HEK293 (cell line): ENCODE data around the gene GAREM1.
"Not testable (repeated sequence)": the region's sequence is repeated elsewhere in the genome, so short reads cannot be mapped to it uniquely, and the experiment has no call there.

Experiments
- CTCF ChIA-PET: fragments of 350-600 bp; formaldehyde crosslinking; extraction: SDS; loops from one replicate; lab custom pipeline; 2021; ENCODE audit warnings: antibody characterized with exemption; lab: Yijun Ruan, JAX
- POLR2A ChIA-PET: fragments of 300-600 bp; formaldehyde crosslinking; extraction: SDS; loops from one replicate; lab custom pipeline; 2020; ENCODE audit warnings: antibody characterized with exemption, inconsistent platforms; lab: Yijun Ruan, JAX
- H3K27ac ChIP-seq: fragments of 200-500 bp; sonication (Bioruptor generic); 2 replicates; pipeline ENCODE4 v1.5.1; 2014; ENCODE audit warnings: low read depth, low read length, control low read depth, inconsistent platforms; ENCODE audit errors: extremely low read depth
- H3K36me3 ChIP-seq, 2 experiments: fragments of 200-500 bp in 1 of 2; sonication (Bioruptor generic) in 1 of 2; 1 replicate in 1 of 2; 2 replicates in 1 of 2; pipeline ENCODE4 v1.5.1; 2014 to 2017; ENCODE audit warnings: inconsistent platforms in 2 of 2, low read length in 2 of 2; ENCODE audit not compliant: control insufficient read depth in 2 of 2, insufficient read depth in 1 of 2
- H3K4me1 ChIP-seq: fragments of 200-500 bp; sonication (Bioruptor generic); 2 replicates; pipeline ENCODE4 v1.5.1; 2014; ENCODE audit warnings: mild to moderate bottlenecking, low read length, inconsistent platforms; ENCODE audit not compliant: control insufficient read depth, insufficient read depth
- H3K4me3 ChIP-seq: 2 replicates; pipeline ENCODE4 v1.5.1; 2011; ENCODE audit warnings: low read depth, mild to moderate bottlenecking, control low read depth, low read length, moderate library complexity
- H3K9me3 ChIP-seq: fragments of 200-500 bp; sonication (Bioruptor generic); 2 replicates; pipeline ENCODE4 v1.5.1; 2014; ENCODE audit warnings: low read depth, low read length, inconsistent platforms; ENCODE audit not compliant: control insufficient read depth, insufficient read depth
- KLF10 ChIP-seq: fragments of 450-650 bp; IDR thresholded peaks from 2 replicates; pipeline ENCODE4 v1.5.1; 2018; ENCODE audit warnings: missing biosample characterization, mild to moderate bottlenecking, missing genetic modification characterization
- KLF16 ChIP-seq: fragments of 450-650 bp; formaldehyde crosslinking; IDR thresholded peaks from 2 replicates; pipeline ENCODE4 v1.5.1; 2017; ENCODE audit warnings: missing biosample characterization, missing genetic modification characterization
- SALL2 ChIP-seq: fragments of 450-650 bp; formaldehyde crosslinking; IDR thresholded peaks from 2 replicates; pipeline ENCODE4 v1.5.0; 2017; ENCODE audit warnings: missing biosample characterization, mild to moderate bottlenecking, missing genetic modification characterization, borderline replicate concordance
- SCRT1 ChIP-seq: fragments of 450-650 bp; formaldehyde crosslinking; IDR thresholded peaks from 2 replicates; pipeline ENCODE4 v1.5.1; 2016; ENCODE audit warnings: missing biosample characterization, missing genetic modification characterization, borderline replicate concordance
- YY2 ChIP-seq: fragments of 450-650 bp; formaldehyde crosslinking; IDR thresholded peaks from 2 replicates; pipeline ENCODE4 v1.5.1; 2016; ENCODE audit warnings: missing biosample characterization, missing genetic modification characterization
- ZBTB48 ChIP-seq: fragments of 450-650 bp; formaldehyde crosslinking; IDR thresholded peaks from 2 replicates; pipeline ENCODE4 v1.5.1; 2016; ENCODE audit warnings: missing biosample characterization, missing genetic modification characterization
- ZBTB6 ChIP-seq: fragments of 450-650 bp; formaldehyde crosslinking; IDR thresholded peaks from 2 replicates; pipeline ENCODE4 v1.5.1; 2017; ENCODE audit warnings: missing biosample characterization, missing genetic modification characterization
- ZNF132 ChIP-seq: fragments of 450-650 bp; formaldehyde crosslinking; IDR thresholded peaks from 2 replicates; pipeline ENCODE4 v1.5.1; 2017; ENCODE audit warnings: missing biosample characterization, missing genetic modification characterization, borderline replicate concordance
- ZNF138 ChIP-seq: fragments of 450-650 bp; formaldehyde crosslinking; IDR thresholded peaks from 2 replicates; pipeline ENCODE4 v1.5.1; 2016; ENCODE audit warnings: missing biosample characterization, missing genetic modification characterization, borderline replicate concordance
- ZNF146 ChIP-seq: fragments of 450-650 bp; formaldehyde crosslinking; IDR thresholded peaks from 2 replicates; pipeline ENCODE4 v1.5.1; 2016; ENCODE audit warnings: missing biosample characterization, missing genetic modification characterization
- ZNF16 ChIP-seq: fragments of 450-650 bp; formaldehyde crosslinking; IDR thresholded peaks from 2 replicates; pipeline ENCODE4 v1.5.1; 2016; ENCODE audit warnings: low read depth, missing biosample characterization, missing genetic modification characterization
- ZNF174 ChIP-seq: fragments of 450-650 bp; formaldehyde crosslinking; IDR thresholded peaks from 2 replicates; pipeline ENCODE4 v1.5.0; 2017; ENCODE audit warnings: missing biosample characterization, mild to moderate bottlenecking, missing genetic modification characterization
- ZNF184 ChIP-seq: fragments of 450-650 bp; IDR thresholded peaks from 2 replicates; pipeline ENCODE4 v1.5.1; 2018; ENCODE audit warnings: missing biosample characterization, mild to moderate bottlenecking, missing genetic modification characterization
- ZNF202 ChIP-seq: fragments of 450-650 bp; formaldehyde crosslinking; IDR thresholded peaks from 2 replicates; pipeline ENCODE4 v1.5.1; 2016; ENCODE audit warnings: missing biosample characterization, missing genetic modification characterization, borderline replicate concordance
- ZNF211 ChIP-seq: fragments of 450-650 bp; formaldehyde crosslinking; IDR thresholded peaks from 2 replicates; pipeline ENCODE4 v1.5.1; 2016; ENCODE audit warnings: low read depth, missing biosample characterization, missing genetic modification characterization
- ZNF221 ChIP-seq: fragments of 450-650 bp; formaldehyde crosslinking; IDR thresholded peaks from 2 replicates; pipeline ENCODE4 v1.5.1; 2017; ENCODE audit warnings: missing biosample characterization, missing genetic modification characterization, borderline replicate concordance
- ZNF366 ChIP-seq: fragments of 450-650 bp; formaldehyde crosslinking; conservative IDR thresholded peaks from 2 replicates; pipeline ENCODE4 v1.5.1; 2016; ENCODE audit warnings: missing biosample characterization, missing genetic modification characterization
- ZNF48 ChIP-seq: fragments of 450-650 bp; formaldehyde crosslinking; IDR thresholded peaks from 2 replicates; pipeline ENCODE4 v1.5.1; 2016; ENCODE audit warnings: missing biosample characterization, missing genetic modification characterization
- ZNF514 ChIP-seq: fragments of 450-650 bp; formaldehyde crosslinking; IDR thresholded peaks from 2 replicates; pipeline ENCODE4 v1.5.1; 2016; ENCODE audit warnings: missing biosample characterization, missing genetic modification characterization
- ZNF548 ChIP-seq: fragments of 450-650 bp; formaldehyde crosslinking; IDR thresholded peaks from 2 replicates; pipeline ENCODE4 v1.5.1; 2016; ENCODE audit warnings: missing biosample characterization, missing genetic modification characterization
- ZNF560 ChIP-seq: fragments of 450-650 bp; formaldehyde crosslinking; IDR thresholded peaks from 2 replicates; pipeline ENCODE4 v1.5.1; 2017; ENCODE audit warnings: missing biosample characterization, missing genetic modification characterization, borderline replicate concordance
- ZNF596 ChIP-seq: fragments of 450-650 bp; IDR thresholded peaks from 2 replicates; pipeline ENCODE4 v1.5.0; 2018; ENCODE audit warnings: missing biosample characterization, mild to moderate bottlenecking, missing genetic modification characterization, moderate library complexity
- ZNF660 ChIP-seq: fragments of 450-650 bp; IDR thresholded peaks from 2 replicates; pipeline ENCODE4 v1.5.1; 2018; ENCODE audit warnings: missing biosample characterization, mild to moderate bottlenecking, missing genetic modification characterization
- ZNF792 ChIP-seq: fragments of 450-650 bp; formaldehyde crosslinking; IDR thresholded peaks from 2 replicates; pipeline ENCODE4 v1.5.1; 2016; ENCODE audit warnings: missing biosample characterization, missing genetic modification characterization
- ZSCAN23 ChIP-seq: fragments of 450-650 bp; formaldehyde crosslinking; IDR thresholded peaks from 2 replicates; pipeline ENCODE4 v1.5.1; 2016; ENCODE audit warnings: missing biosample characterization, missing genetic modification characterization
- ZSCAN30 ChIP-seq: fragments of 450-650 bp; IDR thresholded peaks from 2 replicates; pipeline ENCODE4 v1.5.1; 2018; ENCODE audit warnings: missing biosample characterization, mild to moderate bottlenecking, missing genetic modification characterization, moderate library complexity
- TF ChIP-seq, protein P1 (sequence below): fragments of 450-650 bp; formaldehyde crosslinking; IDR thresholded peaks from 2 replicates; pipeline ENCODE4 v1.5.1; 2016; ENCODE audit warnings: missing biosample characterization, missing genetic modification characterization
- TF ChIP-seq, protein P2 (sequence below): fragments of 450-650 bp; formaldehyde crosslinking; IDR thresholded peaks from 2 replicates; pipeline ENCODE4 v1.5.1; 2016; ENCODE audit warnings: missing biosample characterization, missing genetic modification characterization

GAREM1 gene

DNA sequence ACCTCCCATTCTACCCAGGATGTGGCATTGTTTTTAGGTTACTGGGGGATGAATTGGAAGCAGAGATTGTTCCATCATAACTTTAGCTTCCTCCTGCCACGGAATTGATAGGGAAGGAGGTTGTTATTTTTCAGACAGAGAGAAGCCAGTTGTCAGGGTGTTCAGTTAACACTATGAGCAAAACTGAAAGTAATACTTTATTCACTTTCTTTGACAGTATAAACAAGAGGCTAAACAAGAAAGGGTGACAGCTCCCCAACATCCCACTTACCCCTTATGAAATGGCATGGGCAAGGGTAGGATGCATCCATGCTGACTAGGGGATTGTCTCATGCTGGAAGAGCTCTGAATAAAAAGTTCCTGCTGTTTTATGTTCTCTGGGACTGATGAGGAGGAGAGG, 36.4 kb upstream of the GAREM1 start:
- Histone ChIP-seq H3K27ac (no peak overlapping the region), H3K4me3 (no peak overlapping the region), H3K9me3 (no peaks in the 10 kb centered on the region), H3K4me1 (no peaks in the 10 kb centered on the region), H3K36me3 (no peaks in the 10 kb centered on the region)
- CTCF ChIA-PET, result interaction anchor here (1.0 to 1.4 kb wide), 2 partner anchors 18 to 42 kb away, joined by 3 read pairs; no protein-coding TSS in a partner anchor
- POLR2A ChIA-PET, result no interaction called here
- TF ChIP-seq, protein P1, sequence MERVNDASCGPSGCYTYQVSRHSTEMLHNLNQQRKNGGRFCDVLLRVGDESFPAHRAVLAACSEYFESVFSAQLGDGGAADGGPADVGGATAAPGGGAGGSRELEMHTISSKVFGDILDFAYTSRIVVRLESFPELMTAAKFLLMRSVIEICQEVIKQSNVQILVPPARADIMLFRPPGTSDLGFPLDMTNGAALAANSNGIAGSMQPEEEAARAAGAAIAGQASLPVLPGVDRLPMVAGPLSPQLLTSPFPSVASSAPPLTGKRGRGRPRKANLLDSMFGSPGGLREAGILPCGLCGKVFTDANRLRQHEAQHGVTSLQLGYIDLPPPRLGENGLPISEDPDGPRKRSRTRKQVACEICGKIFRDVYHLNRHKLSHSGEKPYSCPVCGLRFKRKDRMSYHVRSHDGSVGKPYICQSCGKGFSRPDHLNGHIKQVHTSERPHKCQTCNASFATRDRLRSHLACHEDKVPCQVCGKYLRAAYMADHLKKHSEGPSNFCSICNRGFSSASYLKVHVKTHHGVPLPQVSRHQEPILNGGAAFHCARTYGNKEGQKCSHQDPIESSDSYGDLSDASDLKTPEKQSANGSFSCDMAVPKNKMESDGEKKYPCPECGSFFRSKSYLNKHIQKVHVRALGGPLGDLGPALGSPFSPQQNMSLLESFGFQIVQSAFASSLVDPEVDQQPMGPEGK (tag by site-specific recombination), result no peak
- TF ChIP-seq ZSCAN23 (tag by site-specific recombination) (no peak), YY2 (no peak), ZNF560 (no peak), ZNF202 (no peak), ZNF366 (tag by site-specific recombination) (no peak), ZNF792 (tag by site-specific recombination) (no peak), ZNF174 (tag by site-specific recombination) (no peak), ZNF660 (no peak), ZNF16 (tag by site-specific recombination) (no peak), ZSCAN30 (tag by site-specific recombination) (no peak), ZNF48 (tag by site-specific recombination) (no peak), KLF16 (no peak)

GRCh38 chr18:32502014-32502413, 31.3 kb upstream of the GAREM1 start:
- ChIA-PET CTCF (no interaction called here), POLR2A (no interaction called here)
- Histone ChIP-seq H3K36me3 (no peaks in the 10 kb centered on the region), H3K4me3 (no peak overlapping the region), H3K4me1 (no peaks in the 10 kb centered on the region), H3K27ac (no peak overlapping the region), H3K9me3 (no peaks in the 10 kb centered on the region)
- TF ChIP-seq ZNF138 (no peak), ZBTB6 (tag by site-specific recombination) (no peak), ZNF146 (tag by site-specific recombination) (no peak), KLF10 (tag by site-specific recombination) (no peak)

GRCh38 chr18:32501242-32501641, 30.6 kb upstream of the GAREM1 start:
- H3K36me3 ChIP-seq, H3K4me3 ChIP-seq, H3K4me1 ChIP-seq, H3K27ac ChIP-seq, H3K9me3 ChIP-seq, POLR2A ChIA-PET: not testable (repeated sequence)
- CTCF ChIA-PET, result interaction anchor here (0.7 to 1.1 kb wide), 2 partner anchors 8 to 33 kb away, joined by 3 read pairs; no protein-coding TSS in a partner anchor

- H3K9me3 ChIP-seq, result no peaks in the 10 kb centered on the region
- H3K4me3 ChIP-seq, result no peak overlapping the region
- ChIA-PET CTCF (interaction anchor here (0.5 to 0.8 kb wide), 4 partner anchors 12 to 211 kb away, joined by 3 to 6 read pairs (median 5); partner anchors contain the start of gene GAREM1), POLR2A (no interaction called here)
- H3K36me3 ChIP-seq, result no peaks in the 10 kb centered on the region
- H3K27ac ChIP-seq, result no peak overlapping the region
- H3K4me1 ChIP-seq, result no peaks in the 10 kb centered on the region
- TF ChIP-seq ZBTB48, result no peak
- TF ChIP-seq ZNF514 (tag by site-specific recombination), result no peak
- TF ChIP-seq SCRT1, result no peak
- no peak for TF ChIP-seq ZSCAN23 (tag by site-specific recombination)
- no peak for TF ChIP-seq ZNF184
- TF ChIP-seq, protein P2, sequence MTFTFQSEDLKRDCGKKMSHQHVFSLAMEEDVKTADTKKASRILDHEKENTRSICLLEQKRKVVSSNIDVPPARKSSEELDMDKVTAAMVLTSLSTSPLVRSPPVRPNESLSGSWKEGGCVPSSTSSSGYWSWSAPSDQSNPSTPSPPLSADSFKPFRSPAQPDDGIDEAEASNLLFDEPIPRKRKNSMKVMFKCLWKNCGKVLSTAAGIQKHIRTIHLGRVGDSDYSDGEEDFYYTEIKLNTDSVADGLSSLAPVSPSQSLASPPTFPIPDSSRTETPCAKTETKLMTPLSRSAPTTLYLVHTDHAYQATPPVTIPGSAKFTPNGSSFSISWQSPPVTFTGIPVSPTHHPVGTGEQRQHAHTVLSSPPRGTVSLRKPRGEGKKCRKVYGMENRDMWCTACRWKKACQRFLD (tag by site-specific recombination), result no peak
- no peak for TF ChIP-seq ZNF548 (tag by site-specific recombination)
- no peak for TF ChIP-seq ZNF221 (tag by site-specific recombination)
- TF ChIP-seq SALL2, result no peak
- no peak for TF ChIP-seq ZNF211 (tag by site-specific recombination)
- TF ChIP-seq ZNF132, result no peak
- TF ChIP-seq ZNF596 (tag by site-specific recombination), result no peak
Measured at GRCh38 chr18:32483002-32483401, 12.3 kb upstream of the GAREM1 start.
